DMS153 treated with DMSO at 0.1 percent for 48 hours (cell line): Measurements from ENCODE around the gene SHISA7.
A peak's percentile ranks its signal among the peaks of the same experiment; 100 is the strongest.

ENCODE experiments used
- DNase-seq: peaks from one replicate; lab custom pipeline; 2025; ENCODE audit not compliant: unreplicated experiment; lab: John Stamatoyannopoulos, UW

Gene SHISA7

GRCh38 chr19:55464039-55464661 lies 21.1 kb upstream of the SHISA7 start:
- DNase-seq: no peak

- no peak for DNase-seq
These were observed 20.5 kb upstream of the SHISA7 start for GRCh38 chr19:55463583-55464031.

- DNase-seq: no peak
These were observed 19.6 kb upstream of the SHISA7 start for GRCh38 chr19:55462722-55463121.

DNA sequence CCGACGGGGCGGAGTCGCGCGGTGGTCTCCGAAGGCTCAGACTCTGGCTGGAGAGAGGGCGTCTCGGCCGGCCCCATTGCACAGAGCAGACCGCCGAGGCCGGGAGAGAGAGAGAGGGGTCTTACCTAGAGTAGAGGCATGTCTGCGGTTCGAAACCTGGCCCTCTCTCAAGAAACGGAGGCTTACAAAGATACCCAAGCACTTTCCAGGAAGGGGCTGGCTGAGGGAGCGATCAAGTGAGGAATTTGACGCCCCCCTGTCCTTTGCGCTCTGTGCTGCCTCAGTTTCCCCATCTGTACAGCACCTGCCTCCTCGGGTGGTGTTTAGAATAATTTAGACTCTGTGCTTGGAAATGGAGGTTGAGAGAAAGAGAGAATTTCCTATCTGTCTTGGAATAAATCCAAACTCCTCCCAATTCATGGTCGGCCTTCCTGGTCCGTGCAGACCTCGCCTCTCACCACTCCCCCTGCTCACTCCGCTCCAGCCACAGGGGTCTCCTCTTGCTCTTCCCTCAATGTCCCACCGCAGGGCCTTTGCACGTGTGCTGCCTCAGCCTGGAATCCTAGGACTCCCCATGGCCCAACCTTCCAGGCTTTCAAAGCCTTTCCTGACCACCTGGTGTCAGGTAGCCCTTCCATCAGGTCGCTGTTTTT lies 19.0 kb upstream of the SHISA7 start:
- no peak for DNase-seq

GRCh38 chr19:55461259-55461973 lies 18.3 kb upstream of the SHISA7 start, which contains the start of gene ISOC2:
Gene ISOC2 (minus strand): TSS chr19:55461642. CDS start chr19:55456486, 5,156 bp downstream.
- peak; percentile 98 for DNase-seq

- DNase-seq: peak; percentile 11
These were observed 17.7 kb upstream of the SHISA7 start for GRCh38 chr19:55460670-55461258.

- no peak for DNase-seq
These were observed 17.0 kb upstream of the SHISA7 start for GRCh38 chr19:55459950-55460657.

GRCh38 chr19:55459551-55459949 lies 16.4 kb upstream of the SHISA7 start:
- no peak for DNase-seq

DNA sequence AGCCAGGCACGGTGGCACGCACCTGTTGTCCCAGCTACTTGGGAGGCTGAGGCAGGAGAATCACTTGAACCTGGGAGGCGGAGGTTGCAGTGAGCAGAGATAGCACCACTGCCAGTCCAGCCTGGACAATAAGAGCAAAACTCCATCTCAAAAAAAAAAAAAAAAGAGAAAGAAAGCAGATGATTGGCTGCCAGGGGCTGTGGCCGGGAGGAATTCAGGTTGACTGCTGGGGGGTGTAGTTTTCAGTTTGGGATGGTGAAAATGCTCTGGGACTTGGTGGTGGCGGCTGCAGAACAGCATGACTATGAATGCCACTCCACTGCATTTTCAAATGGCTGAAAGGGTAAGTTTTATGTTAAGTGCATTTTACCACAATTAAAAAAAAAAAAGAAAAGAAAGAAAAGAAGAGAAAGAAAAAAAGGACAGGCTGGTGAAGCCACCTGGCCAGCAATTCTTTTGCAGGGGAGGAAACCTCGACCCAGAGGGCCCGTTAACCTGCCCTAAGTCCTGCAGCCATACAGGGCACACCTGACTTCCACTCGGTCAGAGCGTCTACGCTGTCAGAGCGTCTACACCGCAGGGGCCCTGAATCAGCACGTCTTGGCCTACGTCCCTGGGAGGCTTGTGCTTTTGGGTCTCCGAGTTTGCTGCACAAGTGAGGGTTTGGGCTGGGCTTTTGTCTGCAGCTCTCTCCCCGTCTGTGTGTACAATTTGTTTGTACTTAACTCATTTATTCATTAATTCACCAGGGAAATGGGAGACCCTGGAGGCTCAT lies 14.8 kb upstream of the SHISA7 start:
- no peak for DNase-seq

GRCh38 chr19:55456347-55456746 lies 13.2 kb upstream of the SHISA7 start:
- DNase-seq: no peak

- DNase-seq: no peak
These were observed 12.6 kb upstream of the SHISA7 start for GRCh38 chr19:55455576-55456235.

DNA sequence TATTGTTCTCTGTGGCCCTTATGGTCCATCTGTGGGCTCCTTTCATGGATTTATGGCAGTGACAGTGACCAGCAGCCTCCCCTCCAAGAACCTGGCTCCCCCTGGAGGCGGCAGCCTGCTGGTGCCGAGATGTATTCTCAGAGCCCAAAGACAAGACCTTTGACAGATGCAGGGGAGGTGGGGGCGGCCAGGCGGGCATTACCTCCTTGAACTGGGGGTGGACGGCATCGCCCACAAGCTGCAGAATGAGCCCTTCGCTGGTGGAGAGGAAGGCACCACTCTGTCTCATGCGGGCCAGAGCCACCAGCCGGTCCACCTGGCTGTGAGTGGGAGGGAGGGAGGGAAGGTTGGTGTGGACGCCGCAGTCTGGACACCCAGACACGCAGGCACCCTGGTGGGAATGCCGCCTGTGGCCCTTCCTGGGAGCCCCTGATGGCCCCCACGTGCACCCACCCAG lies 11.7 kb upstream of the SHISA7 start:
- peak; percentile 28 for DNase-seq

DNA sequence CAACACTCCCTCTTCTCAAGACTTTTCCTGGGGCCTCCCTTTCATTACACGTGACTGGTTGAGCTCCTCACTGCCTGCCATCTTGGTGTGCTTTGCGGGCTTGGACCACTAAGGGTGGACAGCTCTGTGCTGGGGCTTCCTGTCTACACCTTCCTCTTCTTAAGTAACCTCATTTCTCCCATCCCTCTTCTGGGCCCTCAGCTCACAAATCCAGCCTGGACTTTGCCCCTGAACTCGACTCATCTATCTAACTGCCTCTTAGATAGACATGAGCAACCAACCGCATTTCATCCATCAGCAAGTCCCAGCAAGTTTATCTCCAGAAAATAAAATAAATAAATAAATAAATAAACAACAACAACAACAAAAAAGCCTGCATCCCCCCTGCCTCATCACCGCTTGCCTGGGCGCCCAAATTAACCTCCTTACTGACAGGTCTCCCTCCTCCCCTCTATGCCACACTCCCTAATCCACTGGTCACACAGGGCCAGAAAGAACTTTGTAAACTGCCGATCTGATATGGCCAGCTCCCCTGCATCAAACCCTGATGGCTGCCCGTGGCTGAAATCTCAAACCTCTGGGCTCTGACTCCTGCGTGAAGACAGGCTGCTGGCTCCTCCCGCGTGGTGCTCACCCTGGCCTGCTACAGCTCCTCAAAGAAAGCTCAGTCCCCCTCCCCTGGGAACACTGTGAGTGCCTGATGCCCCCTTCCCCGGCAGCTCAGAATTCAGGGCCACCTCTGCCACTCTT lies 10.6 kb upstream of the SHISA7 start:
- no peak for DNase-seq

DNA sequence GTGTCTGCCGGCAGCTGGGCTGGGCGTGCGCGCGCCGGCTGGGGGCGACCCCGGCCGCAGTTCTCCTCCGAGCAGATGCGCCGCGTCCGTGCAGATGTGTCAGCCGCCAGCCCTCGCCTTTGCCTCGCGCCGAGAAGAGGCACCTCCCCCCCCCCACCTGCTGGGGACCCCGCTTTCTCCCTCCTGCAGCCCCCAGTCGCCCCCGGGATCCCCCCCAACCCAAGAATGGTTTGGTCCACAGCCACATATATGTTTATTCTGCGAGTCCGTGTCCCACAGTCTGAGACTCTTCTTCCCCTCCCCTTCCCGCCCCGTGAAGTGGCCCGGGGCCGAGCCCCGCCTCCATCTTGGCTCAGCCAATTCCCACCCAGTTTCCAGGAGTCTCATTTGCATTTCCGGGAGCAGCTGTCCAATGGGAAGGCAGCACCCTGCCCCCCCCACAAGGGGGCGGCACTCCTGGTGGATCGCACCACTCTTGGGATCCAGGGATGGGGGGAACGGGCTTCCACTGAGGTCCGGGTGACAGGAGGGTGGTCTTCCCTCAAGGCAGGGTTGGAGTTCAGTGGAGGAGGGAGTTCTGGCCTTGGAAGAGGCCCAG lies 9.7 kb upstream of the SHISA7 start:
- DNase-seq: peak; percentile 66

GRCh38 chr19:55451965-55452748 lies 9.1 kb upstream of the SHISA7 start:
- no peak for DNase-seq

GRCh38 chr19:55451163-55451964 lies 8.3 kb upstream of the SHISA7 start:
- DNase-seq: no peak

GRCh38 chr19:55449469-55449868 lies 6.4 kb upstream of the SHISA7 start:
- no peak for DNase-seq
